SH-SY5Y (cell line): ENCODE data around the gene RASA1.

Source experiments
- GATA2 ChIP-seq: IDR thresholded peaks from 2 replicates; pipeline ENCODE4 v1.6.1; 2011; ENCODE audit warnings: mild to moderate bottlenecking, low read depth, low read length
- GATA3 ChIP-seq: IDR thresholded peaks from 2 replicates; pipeline ENCODE4 v1.6.1; 2011; ENCODE audit warnings: low read depth, mild to moderate bottlenecking, low read length, moderate library complexity

- no peak for TF ChIP-seq GATA2
- TF ChIP-seq GATA3, result no peak
Observed at GRCh38 chr5:87385802-87386201, 118.1 kb downstream of the RASA1 start.
